Activated CD8-positive, alpha-beta memory T cell treated with anti-CD3 and anti-CD28 coated beads, Interleukin-2, amount 50 U/mL, for 4 hours (primary cell): ENCODE results near the gene ATP9A.
"Not testable (repeated sequence)": the region's sequence is repeated elsewhere in the genome, so short reads cannot be mapped to it uniquely, and the experiment has no call there.

ENCODE experiments used
- DNase-seq: peaks from one replicate; pipeline ENCODE4 v3.0.0-alpha.2; 2020

Gene ATP9A

GRCh38 chr20:51647674-51648570 lies 120.3 kb downstream of the ATP9A start:
- DNase-seq: no peak

- not testable (repeated sequence) for DNase-seq
Observed at GRCh38 chr20:51643810-51644209, 124.4 kb downstream of the ATP9A start.

GRCh38 chr20:51643390-51643789 lies 124.8 kb downstream of the ATP9A start:
- DNase-seq: no peak

GRCh38 chr20:51641866-51642265 lies 126.3 kb downstream of the ATP9A start:
- DNase-seq: no peak

- no peak for DNase-seq
Observed at GRCh38 chr20:51640743-51641142, 127.4 kb downstream of the ATP9A start.

- peak; percentile 58 for DNase-seq
Observed at GRCh38 chr20:51639206-51639832, 128.9 kb downstream of the ATP9A start.

GRCh38 chr20:51637241-51637640 lies 130.9 kb downstream of the ATP9A start:
- DNase-seq: no peak

- DNase-seq: no peak
Observed at GRCh38 chr20:51636123-51636522, 132.1 kb downstream of the ATP9A start.

GRCh38 chr20:51635680-51636079 lies 132.5 kb downstream of the ATP9A start:
- no peak for DNase-seq

- no peak for DNase-seq
Observed at GRCh38 chr20:51634877-51635276, 133.3 kb downstream of the ATP9A start.

- DNase-seq: no peak
Observed at GRCh38 chr20:51634257-51634656, 133.9 kb downstream of the ATP9A start.

- DNase-seq: no peak
Observed at GRCh38 chr20:51633430-51633829, 134.8 kb downstream of the ATP9A start.

- DNase-seq: no peak
Observed at GRCh38 chr20:51631953-51632352, 136.2 kb downstream of the ATP9A start.

GRCh38 chr20:51631011-51631950 lies 136.9 kb downstream of the ATP9A start:
- DNase-seq: no peak

- DNase-seq: no peak
Observed at GRCh38 chr20:51629399-51630058, 138.7 kb downstream of the ATP9A start.

- DNase-seq: no peak
Observed at GRCh38 chr20:51628533-51629398, 139.4 kb downstream of the ATP9A start.

GRCh38 chr20:51627586-51627985 lies 140.6 kb downstream of the ATP9A start:
- DNase-seq: no peak

- no peak for DNase-seq
Observed at GRCh38 chr20:51625105-51625504, 143.1 kb downstream of the ATP9A start.

- DNase-seq: peak; percentile 61
Observed at GRCh38 chr20:51624157-51624731, 143.9 kb downstream of the ATP9A start.

GRCh38 chr20:51623255-51623654 lies 144.9 kb downstream of the ATP9A start:
- no peak for DNase-seq
